ENCODE results near the gene CCDC194.

GRCh38 chr19:17419621-17420474 is 25.9 kb upstream of the CCDC194 start, which contains the start of gene MVB12A:
- TF ChIP-seq CTCF (IDR thresholded peaks at IDR 0.05) (no peak), POLR2A (IDR thresholded peaks at IDR 0.05) (peak in 1 of 2 donors; percentile 80)
